Activated T-cell treated with anti-CD3 and anti-CD28 coated beads, Interleukin-2, amount 50 U/mL, for 4 hours (primary cell): Measurements from ENCODE around the gene CHPT1. TPM values are rescaled to one million over a fixed set of nuclear protein-coding genes. Genes with fewer than 3 reads are reported as not detected.
"Not testable (repeated sequence)": the region's sequence is repeated elsewhere in the genome, so short reads cannot be mapped to it uniquely, and the experiment has no call there.

ENCODE experiments used
- ATAC-seq, 2 donors: fragments of 200-7000 bp; cut with Tn5 transposase; one replicate each; pipeline ENCODE4 v1.10.0; 2021
- DNase-seq: peaks from one replicate; pipeline ENCODE4 v3.0.0-alpha.2; 2020
- H3K27me3 Mint-ChIP-seq: one replicate; pipeline ENCODE4 v1.8.0; 2021; ENCODE audit warnings: low read depth, mixed read lengths
- H3K36me3 Mint-ChIP-seq: one replicate; pipeline ENCODE4 v1.8.0; 2022; ENCODE audit warnings: mixed read lengths; ENCODE audit not compliant: insufficient read depth
- H3K4me1 Mint-ChIP-seq: one replicate; pipeline ENCODE4 v1.8.0; 2021; ENCODE audit warnings: low read depth, mixed read lengths
- H3K4me3 Mint-ChIP-seq: one replicate; pipeline ENCODE4 v1.8.0; 2021; ENCODE audit warnings: mild to moderate bottlenecking, moderate library complexity, mixed read lengths
- H3K9me3 Mint-ChIP-seq: one replicate; pipeline ENCODE4 v1.8.0; 2021; ENCODE audit warnings: mixed read lengths
- total RNA-seq, 3 donors: library from RNA; stranded (reverse); gene quantifications; one replicate each; pipeline ENCODE4 v1.2.1, GENCODE V29; 2021

Gene CHPT1
- total RNA-seq, 3 donors from 2014 or later, result 16.3 to 18.2 (median 16.5) TPM

DNA sequence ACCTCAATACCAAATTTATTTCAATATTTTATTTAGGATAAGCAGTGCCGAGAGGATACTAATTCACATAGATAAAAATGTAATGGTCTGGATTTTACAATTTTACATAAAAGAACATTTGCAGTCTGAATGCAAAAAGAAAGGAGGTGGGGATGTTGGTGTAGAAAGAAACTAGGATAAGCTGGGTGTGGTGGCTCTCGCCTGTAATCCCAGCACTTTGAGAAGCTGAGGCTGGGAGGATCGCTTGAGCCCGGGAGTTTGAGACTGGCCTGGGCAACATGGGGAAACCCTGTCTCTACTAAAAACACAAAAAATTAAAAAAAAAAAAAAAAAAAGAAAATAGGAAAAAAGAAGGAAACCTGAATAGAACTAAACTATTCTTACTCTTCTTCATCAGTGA lies 25.0 kb downstream of the CHPT1 start:
- Mint-ChIP-seq H3K4me3 (no peak overlapping the region), H3K27me3 (no peaks in the 10 kb centered on the region), H3K36me3 (peaks cover 10% of the 10 kb centered on the region), H3K4me1 (no peaks in the 10 kb centered on the region), H3K9me3 (no peaks in the 10 kb centered on the region)
- DNase-seq (no peak), ATAC-seq (no peak)

DNA sequence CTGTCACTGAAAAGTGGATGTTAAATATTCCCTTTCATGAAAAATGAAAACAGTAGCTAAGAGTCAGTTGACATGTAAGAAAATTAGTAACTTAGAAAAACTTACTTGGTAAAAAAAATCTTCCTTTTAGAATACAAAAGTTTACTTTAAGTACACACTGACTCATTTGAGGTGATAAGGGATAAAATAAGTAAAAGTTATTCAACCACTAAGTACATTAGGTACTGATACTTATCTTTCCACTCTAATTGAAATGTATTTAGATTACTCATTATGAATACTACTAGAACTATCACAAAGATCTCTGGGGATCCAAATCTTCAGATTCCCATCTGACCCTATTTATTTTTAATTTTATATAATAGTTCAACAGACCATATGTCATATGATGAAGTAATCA lies 29.7 kb downstream of the CHPT1 start:
- Mint-ChIP-seq H3K36me3 (peaks cover 18% of the 10 kb centered on the region), H3K4me3 (no peak overlapping the region), H3K27me3 (no peaks in the 10 kb centered on the region), H3K4me1 (no peaks in the 10 kb centered on the region), H3K9me3 (no peaks in the 10 kb centered on the region)
- DNase-seq (no peak), ATAC-seq (no peak)

DNA sequence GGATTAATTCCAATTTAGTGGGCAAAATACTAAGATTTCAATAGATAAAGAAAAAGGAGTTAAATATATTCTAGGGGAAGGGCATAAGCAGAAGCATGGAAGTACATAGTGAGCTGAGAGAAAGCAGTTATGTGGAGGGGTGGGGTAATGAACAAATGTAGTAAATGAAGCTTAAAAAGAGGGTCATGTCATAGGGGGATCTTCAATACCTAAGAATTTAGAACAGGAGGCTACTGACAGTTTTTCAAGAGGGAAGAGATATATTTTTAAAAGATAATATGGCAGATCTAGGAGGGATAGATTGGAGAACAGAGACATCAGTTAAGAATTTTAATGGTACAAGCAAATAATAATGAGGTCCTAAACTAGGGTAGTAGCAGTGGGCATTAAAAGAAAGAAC lies 32.4 kb downstream of the CHPT1 start:
- H3K9me3 Mint-ChIP-seq, result no peaks in the 10 kb centered on the region
- ATAC-seq (no peak), DNase-seq (no peak)
- H3K4me3 Mint-ChIP-seq, result no peak overlapping the region
- peaks cover 16% of the 10 kb centered on the region for H3K36me3 Mint-ChIP-seq
- H3K27me3 Mint-ChIP-seq, result no peaks in the 10 kb centered on the region
- H3K4me1 Mint-ChIP-seq, result no peaks in the 10 kb centered on the region

DNA sequence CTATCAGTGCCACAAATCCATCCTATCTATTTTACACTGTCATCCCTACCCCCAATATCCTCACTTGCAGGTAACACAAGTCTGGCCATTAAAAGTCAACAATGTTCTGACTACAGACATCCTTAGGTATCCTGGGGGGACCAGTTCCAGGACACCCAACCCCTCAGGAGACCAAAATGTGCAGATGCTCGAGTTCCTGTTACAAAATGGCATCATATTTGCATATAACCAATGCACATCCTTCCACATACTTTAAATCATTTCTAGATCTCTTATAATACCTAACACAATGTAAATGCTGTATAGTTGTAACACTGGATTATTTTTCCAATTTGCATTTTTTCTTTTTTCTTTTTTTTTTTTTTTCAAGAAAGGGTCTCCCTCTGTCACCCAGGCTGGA lies 34.9 kb downstream of the CHPT1 start:
- DNase-seq (no peak), ATAC-seq (no peak)
- peaks cover 12% of the 10 kb centered on the region for H3K36me3 Mint-ChIP-seq
- H3K4me3 Mint-ChIP-seq, result no peak overlapping the region
- H3K4me1 Mint-ChIP-seq, result no peaks in the 10 kb centered on the region
- no peaks in the 10 kb centered on the region for H3K9me3 Mint-ChIP-seq
- H3K27me3 Mint-ChIP-seq, result no peaks in the 10 kb centered on the region

DNA sequence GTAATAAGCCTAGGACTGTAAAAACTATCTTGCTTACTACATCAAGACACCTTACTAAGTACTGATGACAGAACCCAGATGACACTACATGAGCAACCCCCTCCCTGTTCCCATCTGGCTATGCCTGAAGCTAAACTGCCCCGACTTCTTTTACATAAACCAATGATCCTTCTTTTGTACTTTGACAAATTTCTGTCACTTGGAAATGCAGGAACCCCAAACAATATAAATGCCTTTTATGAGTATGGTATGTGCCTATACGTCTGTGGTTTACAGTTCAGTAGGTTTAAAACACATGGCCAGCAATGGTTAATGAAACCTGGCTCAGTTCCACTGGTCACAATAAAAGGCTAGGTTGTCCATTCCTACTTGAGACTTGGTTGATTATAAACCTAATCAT lies 35.7 kb downstream of the CHPT1 start:
- peaks cover 14% of the 10 kb centered on the region for H3K36me3 Mint-ChIP-seq
- no peak overlapping the region for H3K4me3 Mint-ChIP-seq
- DNase-seq, result no peak
- H3K27me3 Mint-ChIP-seq, result no peaks in the 10 kb centered on the region
- no peaks in the 10 kb centered on the region for H3K9me3 Mint-ChIP-seq
- ATAC-seq, result no peak
- no peaks in the 10 kb centered on the region for H3K4me1 Mint-ChIP-seq

DNA sequence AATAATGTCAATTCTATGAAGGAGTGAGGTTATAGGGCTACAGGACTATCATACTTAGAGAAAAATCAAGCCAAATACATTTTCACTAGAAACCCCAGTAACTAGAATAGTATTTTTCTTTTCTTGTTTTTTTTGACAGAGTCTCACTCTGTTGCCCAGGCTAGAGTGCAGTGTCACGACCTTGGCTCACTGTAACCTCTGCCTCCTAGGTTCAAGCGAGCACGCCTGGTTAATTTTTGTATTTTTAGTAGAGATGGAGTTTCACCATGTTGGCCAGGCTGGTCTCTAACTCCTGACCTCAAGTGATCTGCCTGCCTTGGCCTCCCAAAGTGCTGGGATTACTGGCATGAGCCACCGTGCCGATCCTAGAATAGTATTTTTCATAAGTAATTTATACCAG lies 37.0 kb downstream of the CHPT1 start:
- not testable (repeated sequence) for H3K27me3 Mint-ChIP-seq, ATAC-seq, DNase-seq, H3K9me3 Mint-ChIP-seq, H3K4me3 Mint-ChIP-seq, H3K4me1 Mint-ChIP-seq
- H3K36me3 Mint-ChIP-seq, result peaks cover 12% of the 10 kb centered on the region

DNA sequence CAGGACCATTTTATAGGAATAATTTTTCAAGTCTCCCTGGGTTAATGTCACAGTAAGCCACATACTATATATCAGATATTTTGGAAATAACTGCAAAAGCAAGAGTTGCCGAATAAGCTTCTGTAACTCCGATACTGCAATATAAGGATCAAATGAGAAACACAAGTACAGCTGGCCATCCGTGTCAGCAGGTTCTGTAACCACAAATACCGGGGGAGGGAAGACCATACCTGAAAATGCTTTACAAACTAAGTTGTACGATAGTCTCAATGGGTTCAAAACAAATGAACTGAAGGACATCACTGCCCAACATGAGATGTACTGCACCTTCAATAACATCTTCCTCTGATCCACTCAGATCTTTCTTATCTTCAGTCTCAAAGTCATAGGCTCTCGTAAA lies 40.0 kb downstream of the CHPT1 start:
- Mint-ChIP-seq H3K27me3 (no peaks in the 10 kb centered on the region), H3K9me3 (no peaks in the 10 kb centered on the region), H3K4me3 (no peak overlapping the region), H3K4me1 (no peaks in the 10 kb centered on the region), H3K36me3 (peaks cover 2% of the 10 kb centered on the region)
- ATAC-seq (no peak), DNase-seq (no peak)

DNA sequence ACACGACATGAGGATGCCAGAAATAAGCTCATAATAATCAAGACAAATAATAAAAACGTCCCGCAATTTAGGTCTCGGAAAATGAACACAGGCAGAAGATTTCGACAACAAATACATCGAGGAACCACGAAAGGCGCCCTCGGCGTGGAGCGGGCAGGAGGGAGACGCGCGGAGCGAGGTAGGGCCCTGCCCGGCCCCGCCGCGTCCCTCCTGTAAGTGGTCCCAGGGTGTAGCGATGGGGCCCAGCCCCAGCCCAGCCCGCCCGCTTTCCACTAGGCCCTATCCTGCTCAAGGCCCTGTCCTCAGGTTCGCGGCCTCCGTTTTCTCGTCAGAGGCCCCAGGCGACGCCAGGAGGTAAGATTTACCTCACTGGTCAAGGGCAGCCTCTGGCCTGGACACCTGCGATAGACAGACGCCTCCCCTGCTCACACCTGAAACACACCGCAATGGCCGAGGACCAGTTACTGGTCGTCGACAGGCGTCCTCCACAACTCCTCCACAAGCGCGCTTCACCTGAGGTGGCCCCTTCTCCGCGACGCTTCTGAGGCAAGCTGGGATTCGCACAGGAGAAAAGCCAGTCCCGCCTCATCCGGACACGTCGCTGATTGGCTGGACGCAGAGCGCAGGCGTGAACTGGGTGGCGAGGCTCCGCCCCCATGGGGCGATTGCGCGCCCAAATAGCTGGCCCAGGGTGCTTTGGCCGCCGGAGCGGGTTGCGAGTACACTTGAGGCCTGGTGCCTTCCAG lies 41.7 kb downstream of the CHPT1 start, which contains the start of gene SYCP3:
Gene SYCP3, minus strand, starts transcription at position 543 of the 746 bp plus-strand sequence. CDS start 1,527 bp downstream, outside the sequence.
- Mint-ChIP-seq H3K9me3 (no peaks in the 10 kb centered on the region), H3K36me3 (peaks cover 9% of the 10 kb centered on the region), H3K27me3 (no peaks in the 10 kb centered on the region), H3K4me1 (peaks cover 10% of the 10 kb centered on the region), H3K4me3 (no peak within 1 kb of the TSS)
- ATAC-seq (no peak), DNase-seq (no peak)

DNA sequence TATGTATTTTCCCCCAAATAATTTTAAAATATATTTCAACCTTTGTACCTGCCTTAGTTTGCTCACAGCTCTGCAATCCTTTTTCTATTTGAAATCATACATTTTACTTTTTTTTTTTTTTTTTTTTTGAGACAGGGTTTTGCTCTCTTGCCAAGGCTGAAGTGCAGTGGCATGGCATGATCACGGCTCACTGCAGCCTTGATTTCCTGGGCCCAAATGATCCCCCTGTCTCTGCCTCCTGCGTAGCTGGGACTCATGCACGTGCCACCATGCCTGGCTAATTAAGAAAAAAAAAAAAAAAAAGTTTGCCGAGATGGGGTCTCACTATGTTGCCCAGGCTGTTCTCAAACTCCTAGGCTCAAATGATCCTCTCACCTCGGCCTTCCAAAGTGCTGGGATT lies 43.1 kb downstream of the CHPT1 start:
- ATAC-seq (no peak), DNase-seq (no peak)
- Mint-ChIP-seq H3K4me1 (peaks cover 11% of the 10 kb centered on the region), H3K36me3 (peaks cover 11% of the 10 kb centered on the region), H3K4me3 (no peak overlapping the region), H3K9me3 (no peaks in the 10 kb centered on the region), H3K27me3 (no peaks in the 10 kb centered on the region)

DNA sequence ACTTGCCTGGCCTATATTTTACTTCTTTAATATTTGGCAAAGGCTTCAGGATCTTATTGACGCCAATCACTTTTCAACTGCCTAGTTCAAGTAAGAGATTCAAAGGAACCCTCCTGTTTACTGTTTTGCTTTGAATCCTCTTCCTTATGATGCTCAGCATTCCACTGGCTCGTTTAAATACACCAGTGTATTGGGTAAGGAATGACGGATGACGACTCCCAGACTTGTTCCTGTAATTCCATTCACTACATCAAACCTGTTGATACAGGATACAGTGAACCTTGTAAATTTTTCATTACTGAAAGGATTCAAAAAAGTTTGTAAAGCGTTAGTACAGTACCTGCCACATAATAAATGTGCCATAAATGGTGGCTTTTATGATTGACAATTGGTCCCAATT lies 43.5 kb downstream of the CHPT1 start:
- ATAC-seq (no peak), DNase-seq (no peak)
- H3K9me3 Mint-ChIP-seq, result no peaks in the 10 kb centered on the region
- peaks cover 11% of the 10 kb centered on the region for H3K4me1 Mint-ChIP-seq
- H3K27me3 Mint-ChIP-seq, result no peaks in the 10 kb centered on the region
- peaks cover 11% of the 10 kb centered on the region for H3K36me3 Mint-ChIP-seq
- no peak overlapping the region for H3K4me3 Mint-ChIP-seq

DNA sequence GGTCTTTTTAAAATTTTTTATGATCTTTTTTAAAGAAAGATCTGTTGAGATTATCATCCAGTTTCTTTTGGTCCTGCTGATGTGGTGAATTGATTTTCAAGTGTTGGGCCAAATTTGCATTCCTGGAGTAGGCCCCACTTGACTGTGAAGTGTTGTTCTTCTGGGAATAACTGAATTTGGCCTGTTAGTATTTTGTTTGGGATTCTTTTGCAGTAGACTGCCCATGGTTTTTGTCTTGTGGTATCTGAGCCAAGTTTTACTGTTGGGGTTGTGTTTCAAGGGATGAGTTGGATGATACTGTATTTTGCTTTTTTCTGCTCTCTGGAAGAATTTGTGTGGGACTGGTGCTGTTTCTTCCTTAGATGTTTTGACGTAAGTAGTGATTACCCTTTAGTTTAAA lies 45.8 kb downstream of the CHPT1 start:
- H3K4me3 Mint-ChIP-seq, result no peak overlapping the region
- no peak for ATAC-seq
- H3K36me3 Mint-ChIP-seq, result peaks cover 14% of the 10 kb centered on the region
- H3K9me3 Mint-ChIP-seq, result no peaks in the 10 kb centered on the region
- no peak for DNase-seq
- no peaks in the 10 kb centered on the region for H3K27me3 Mint-ChIP-seq
- H3K4me1 Mint-ChIP-seq, result peaks cover 11% of the 10 kb centered on the region

DNA sequence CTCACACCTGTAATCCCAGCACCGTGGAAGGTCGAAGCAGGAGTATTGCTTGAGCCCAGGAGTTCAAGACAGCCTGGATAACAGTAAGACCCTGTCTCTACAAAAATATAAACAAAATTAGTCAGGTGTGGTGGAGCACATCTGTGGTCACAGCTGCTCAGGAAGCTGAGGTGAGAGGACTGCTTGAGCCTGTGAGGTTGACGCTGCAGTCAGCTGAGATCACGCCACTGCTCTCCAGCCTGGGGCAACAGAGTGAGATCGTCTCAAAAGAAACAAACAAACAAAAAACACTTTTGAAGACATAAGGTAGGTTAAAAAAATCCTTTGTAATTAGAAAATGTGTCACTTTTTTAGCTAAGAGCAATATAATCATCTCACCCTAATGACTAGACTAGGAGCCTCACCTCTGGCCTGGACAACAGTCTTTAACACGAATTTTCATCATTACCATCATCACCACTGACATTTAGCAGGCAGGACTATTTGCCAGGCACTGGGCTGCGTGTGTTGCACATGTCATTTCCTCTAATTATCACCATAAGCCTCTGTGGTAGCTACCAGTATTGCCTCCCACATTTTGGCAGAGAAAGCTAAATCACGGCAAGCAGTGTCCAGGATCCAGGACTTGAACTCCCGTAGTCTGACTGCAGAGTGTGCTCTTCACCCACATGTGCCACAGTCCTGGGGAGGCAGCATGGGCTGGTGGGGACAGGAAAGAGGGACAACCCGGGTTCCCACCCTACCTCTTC lies 46.5 kb downstream of the CHPT1 start:
- Mint-ChIP-seq H3K4me1 (peaks cover 11% of the 10 kb centered on the region), H3K4me3 (no peak overlapping the region), H3K27me3 (no peaks in the 10 kb centered on the region), H3K36me3 (peaks cover 17% of the 10 kb centered on the region), H3K9me3 (no peaks in the 10 kb centered on the region)
- ATAC-seq, result no peak
- no peak for DNase-seq

DNA sequence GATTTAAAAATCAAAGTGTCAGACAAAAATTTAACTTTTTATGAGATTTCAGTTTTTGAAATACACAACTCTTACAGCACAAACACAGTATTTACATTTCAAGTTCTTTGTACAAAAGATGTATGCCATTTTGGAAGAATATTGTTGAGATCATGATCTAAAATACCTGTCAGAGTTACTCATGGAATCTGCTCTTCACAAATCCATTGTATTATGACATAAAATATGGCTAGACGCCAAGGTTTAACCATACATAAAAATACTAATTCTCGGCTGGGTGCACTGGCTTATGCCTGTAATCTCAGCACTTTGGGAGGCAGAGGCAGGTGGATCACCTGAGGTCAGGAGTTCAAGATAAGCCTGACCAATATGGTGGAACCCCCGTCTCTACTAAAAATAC lies 48.0 kb downstream of the CHPT1 start:
- DNase-seq (no peak), ATAC-seq (no peak)
- Mint-ChIP-seq H3K9me3 (no peaks in the 10 kb centered on the region), H3K4me1 (peaks cover 11% of the 10 kb centered on the region), H3K36me3 (peaks cover 24% of the 10 kb centered on the region), H3K4me3 (no peak overlapping the region), H3K27me3 (no peaks in the 10 kb centered on the region)

DNA sequence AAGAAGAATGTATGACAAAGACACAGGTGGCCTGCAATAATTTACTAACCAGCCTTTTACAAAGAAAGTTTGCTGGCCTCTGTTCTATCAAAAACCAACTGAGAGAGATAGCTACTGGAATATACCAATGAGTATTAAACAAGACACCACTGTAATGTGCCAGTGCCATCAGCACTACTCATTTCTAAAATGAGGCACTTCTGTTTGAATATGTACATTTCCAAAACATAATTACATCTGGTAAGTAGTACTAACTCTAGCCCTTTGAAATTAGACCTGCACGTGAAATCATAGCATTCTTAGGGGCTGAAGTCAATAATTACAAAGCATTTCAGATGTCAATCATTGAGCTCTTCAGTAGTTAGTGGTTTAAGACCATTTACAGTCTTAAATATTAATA lies 48.8 kb downstream of the CHPT1 start:
- DNase-seq (no peak), ATAC-seq (no peak)
- Mint-ChIP-seq H3K27me3 (no peaks in the 10 kb centered on the region), H3K36me3 (peaks cover 24% of the 10 kb centered on the region), H3K9me3 (no peaks in the 10 kb centered on the region), H3K4me3 (no peak overlapping the region), H3K4me1 (peaks cover 11% of the 10 kb centered on the region)

DNA sequence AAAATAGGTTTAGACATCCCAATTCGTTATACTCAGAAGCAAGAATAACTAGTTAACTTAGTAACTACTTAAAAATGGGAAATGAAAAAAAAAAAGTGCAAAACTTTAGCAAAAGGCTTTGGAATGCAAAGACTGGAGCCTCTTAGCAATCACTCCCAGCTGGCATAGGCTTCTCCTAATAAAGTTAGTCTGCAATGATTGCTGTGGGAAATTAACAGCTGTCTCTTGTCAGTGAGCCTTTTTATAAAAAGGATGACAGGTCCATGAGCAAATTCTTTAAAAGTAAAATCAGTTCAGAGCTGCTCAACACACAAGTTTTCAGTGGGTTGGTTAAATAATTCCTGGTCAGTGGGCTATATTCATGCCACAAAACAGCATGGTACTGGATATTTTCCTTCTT lies 49.2 kb downstream of the CHPT1 start:
- peaks cover 24% of the 10 kb centered on the region for H3K36me3 Mint-ChIP-seq
- no peaks in the 10 kb centered on the region for H3K9me3 Mint-ChIP-seq
- H3K27me3 Mint-ChIP-seq, result no peaks in the 10 kb centered on the region
- DNase-seq (no peak), ATAC-seq (no peak)
- H3K4me3 Mint-ChIP-seq, result no peak overlapping the region
- H3K4me1 Mint-ChIP-seq, result peaks cover 11% of the 10 kb centered on the region
